GM19035 (cell line): ENCODE data around the gene ARPC1B.

Source experiments
- ATAC-seq: cut with Tn5 transposase; IDR thresholded peaks from one replicate; pipeline ENCODE4 v1.9.1; 2021; ENCODE audit not compliant: unreplicated experiment

The ARPC1B gene

DNA sequence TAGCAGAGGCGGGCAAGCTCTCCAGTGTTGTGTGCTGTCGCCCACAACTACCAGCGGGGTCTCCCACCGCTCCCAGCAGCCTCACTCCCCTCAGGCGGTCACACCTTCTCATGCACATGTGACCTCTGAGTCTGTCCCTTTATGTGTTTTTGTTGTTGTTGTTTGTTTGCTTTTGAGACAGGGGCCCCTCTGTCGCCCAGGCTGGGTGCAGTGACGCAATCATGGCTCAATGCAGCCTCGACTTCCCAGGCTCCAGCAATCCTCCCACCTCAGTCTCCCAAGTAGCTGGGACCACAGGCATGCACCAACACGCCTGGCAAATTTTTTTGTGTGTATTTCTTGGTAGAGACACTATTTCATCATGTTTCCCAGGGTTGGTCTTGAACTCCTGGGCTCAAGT, 65.7 kb downstream of the ARPC1B start:
- no peak for ATAC-seq
